RCC 7860 (cell line): ENCODE measurements around the gene TREM2.
"Not testable (repeated sequence)": the region's sequence is repeated elsewhere in the genome, so short reads cannot be mapped to it uniquely, and the experiment has no call there.

Experiments used
- DNase-seq: peaks from one replicate; pipeline ENCODE4 v3.0.0-alpha.2; 2015; ENCODE audit warnings: low spot score
- FAIRE-seq: peaks from 2 replicates; lab custom pipeline; 2012; peaks lifted over from hg19 to GRCh38; lab: Jason Lieb, UNC

TREM2 gene

DNA sequence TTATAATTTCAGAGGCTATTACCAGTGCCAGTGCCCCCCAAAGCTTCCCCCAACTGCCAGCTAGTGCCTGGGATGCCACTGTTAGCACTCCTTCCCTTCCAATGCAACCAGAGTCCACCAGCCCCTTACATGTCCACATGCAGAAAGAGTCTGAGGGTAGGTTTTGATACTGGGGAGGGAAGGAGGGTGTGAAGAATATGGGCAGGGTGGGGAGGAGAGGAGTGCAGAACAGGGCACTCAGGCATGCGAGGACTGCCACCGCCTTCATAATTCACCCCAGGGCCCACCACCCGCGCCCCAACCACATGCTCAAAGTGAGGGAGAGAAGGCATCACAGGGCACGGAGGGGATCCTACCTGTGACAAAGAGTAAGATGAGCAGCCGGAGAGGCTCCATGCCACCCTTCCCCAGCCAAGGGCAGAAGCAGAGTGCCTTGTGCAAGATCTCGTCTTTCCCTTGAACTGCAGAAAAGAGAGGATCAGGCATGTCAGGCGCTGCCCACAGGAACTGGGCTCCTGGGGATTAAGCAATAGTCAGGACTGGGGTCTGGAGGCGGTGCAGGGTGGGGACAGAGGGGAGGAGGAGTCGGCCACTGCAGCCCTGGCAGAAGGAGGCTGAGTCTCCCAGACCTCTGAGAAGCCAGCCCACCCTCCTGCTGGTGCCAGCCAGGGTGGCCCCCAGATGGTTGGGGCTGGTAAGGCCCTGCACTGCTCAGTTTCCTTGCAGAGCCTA lies at the start of gene TREM2:
Gene TREM2 (minus strand): TSS at position 430 of the 732 bp plus-strand sequence. CDS start 34 bp downstream, at position 396.
- no peak for FAIRE-seq

DNA sequence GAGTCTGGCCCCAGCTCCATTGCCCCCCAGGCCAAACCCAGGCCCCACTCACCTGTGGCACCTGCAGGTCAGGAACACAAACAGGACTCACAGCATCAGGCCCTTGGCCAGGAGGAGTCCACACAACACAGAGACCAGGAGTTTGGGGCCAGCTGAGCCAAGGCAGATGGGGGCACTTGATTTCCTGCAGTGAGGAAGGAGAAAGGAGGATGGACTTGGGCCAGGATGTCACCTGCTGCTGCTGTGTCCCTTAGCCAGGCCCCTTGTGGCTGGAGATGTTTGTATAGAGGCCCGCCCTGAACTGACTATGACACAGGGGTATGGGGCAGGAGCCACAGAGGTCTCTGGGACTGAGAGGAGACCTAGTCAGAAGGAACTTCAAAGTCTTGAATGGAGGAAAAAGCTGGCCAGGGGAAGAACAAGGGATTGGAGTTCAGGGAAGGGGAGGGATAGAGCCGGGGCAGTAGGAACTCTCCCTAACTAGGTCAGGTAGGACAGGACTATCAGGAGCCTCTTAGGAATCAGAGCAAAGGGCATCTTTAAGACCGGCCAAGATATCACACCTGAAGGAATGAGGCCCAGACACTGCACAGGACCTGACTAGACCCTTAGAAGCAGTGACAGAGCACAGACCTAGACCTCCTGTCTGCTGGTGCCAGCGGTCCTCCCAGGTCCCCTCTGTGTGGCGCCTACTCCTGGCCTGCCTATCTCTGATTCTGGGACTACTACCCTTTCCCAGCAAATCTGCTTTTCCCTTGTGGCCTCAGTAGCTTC lies 46.8 kb upstream of the TREM2 start:
- no peak for FAIRE-seq
- DNase-seq: no peak

More for the DNA sequence above, at the start of gene TREM2:
- DNase-seq: no peak

DNA sequence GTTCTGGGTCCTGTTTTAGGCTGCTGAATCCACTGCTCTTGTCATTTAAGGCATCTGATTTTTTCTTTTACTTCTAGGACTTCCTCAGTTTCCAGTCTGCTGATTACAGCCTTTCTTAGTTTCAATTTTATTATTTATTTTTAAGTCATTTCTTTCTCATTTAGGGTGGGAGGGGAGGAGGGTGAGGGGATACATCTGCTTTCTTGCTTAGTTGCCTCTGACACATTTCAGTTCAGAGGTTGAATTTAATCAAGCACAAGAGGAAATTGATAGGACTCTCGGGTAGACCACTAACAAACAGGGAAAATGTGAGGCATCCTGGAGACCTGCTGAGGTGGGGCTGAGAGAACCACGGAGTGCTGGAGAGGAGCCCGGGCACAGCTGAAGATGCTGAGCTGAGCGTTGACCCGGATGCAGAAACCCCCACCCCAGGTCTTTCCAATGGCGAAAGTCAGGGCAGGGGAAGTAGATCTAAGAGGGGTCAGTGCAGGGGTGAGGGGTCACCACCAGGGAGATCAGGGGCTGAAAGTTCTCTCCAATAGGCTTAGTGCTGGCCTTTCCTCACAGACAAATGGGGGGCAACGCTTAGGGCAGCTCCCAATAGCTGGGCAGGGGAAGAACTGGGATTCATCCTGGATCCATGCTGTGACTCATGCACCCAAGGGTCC lies 45.7 kb upstream of the TREM2 start:
- FAIRE-seq (no peak), DNase-seq (no peak)

DNA sequence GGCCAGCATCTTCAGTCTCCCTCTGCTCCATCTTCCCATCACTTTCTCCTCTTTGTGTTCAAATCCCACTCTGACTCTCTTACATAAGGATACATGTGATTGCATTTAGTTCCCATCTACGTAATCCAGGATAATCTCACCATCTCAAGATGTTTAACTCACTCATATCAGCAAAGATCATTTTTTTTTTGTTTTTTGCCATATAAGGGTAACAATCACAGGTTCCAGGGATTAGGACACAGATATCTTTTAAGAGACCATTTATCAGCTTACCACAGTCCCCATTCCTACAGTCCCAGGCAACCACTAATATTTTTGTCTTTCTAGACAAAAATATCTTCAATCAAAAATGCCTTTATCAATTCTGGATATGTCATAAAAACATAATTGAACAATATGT lies 41.2 kb upstream of the TREM2 start:
- FAIRE-seq (no peak), DNase-seq (no peak)

DNA sequence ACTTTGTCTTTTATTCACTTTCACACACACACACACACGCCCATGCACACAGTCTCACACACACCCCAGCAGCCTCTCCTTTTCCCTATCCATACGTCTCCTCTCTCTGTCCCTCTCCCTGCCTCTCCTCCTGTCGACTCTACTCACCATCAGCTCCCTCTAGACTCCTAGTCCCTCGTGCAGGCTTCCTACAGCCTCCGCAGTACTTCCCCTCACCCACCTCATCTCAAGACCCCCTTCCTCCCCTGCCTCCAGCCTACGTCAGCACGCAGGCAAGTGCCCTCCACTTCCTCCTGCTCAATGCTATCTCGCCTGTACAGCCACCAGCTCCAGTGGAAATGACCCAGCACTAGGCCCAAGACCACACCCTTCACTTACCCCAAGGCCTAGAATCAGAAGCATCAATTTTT lies 38.9 kb upstream of the TREM2 start:
- DNase-seq (no peak), FAIRE-seq (no peak)

DNA sequence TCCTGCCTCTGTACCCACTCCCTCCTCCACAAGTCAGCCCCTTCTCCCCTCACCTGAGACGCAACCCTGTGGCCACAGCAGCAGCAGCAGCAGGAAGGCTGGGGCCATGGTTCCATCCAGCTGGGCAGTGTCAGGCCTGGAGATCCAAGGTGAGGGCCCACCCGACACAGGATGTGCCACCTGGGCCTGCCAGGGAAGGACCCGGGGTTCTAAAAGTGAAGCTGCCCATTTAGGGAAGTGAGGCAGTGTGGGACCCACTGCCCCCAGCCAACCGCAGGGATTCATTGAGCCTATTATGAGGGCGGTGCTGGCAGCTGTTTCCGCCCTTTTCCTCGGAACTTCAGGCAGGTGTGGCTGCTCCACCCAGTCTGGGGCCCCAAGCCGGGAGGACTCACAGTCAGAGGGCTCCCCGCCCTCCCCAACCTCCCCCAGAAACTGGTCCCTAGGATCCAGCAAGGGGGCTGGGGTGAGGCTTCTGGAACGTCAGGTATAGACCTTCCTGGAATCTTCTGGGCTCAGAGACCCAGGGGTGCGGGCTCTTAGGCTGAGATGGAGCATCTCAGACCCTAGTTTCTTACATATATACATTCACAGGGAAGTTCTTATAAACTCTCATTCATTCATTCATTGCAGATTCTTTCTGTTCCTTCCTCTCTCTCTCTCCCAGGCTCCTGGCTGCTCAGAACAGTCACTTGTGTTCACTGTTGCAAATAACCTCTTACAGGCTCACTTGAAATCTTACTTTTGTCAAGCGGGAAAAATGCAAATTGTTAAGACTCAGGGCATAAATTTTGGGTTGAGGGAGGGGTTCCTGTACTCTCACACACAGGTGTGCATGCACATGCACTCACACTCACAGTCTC lies 38.2 kb upstream of the TREM2 start, which contains the start of gene TREML2:
Gene TREML2 (minus strand): TSS at position 249 of the 863 bp plus-strand sequence. CDS start 141 bp downstream, at position 108.
- DNase-seq: no peak
- FAIRE-seq: no peak

DNA sequence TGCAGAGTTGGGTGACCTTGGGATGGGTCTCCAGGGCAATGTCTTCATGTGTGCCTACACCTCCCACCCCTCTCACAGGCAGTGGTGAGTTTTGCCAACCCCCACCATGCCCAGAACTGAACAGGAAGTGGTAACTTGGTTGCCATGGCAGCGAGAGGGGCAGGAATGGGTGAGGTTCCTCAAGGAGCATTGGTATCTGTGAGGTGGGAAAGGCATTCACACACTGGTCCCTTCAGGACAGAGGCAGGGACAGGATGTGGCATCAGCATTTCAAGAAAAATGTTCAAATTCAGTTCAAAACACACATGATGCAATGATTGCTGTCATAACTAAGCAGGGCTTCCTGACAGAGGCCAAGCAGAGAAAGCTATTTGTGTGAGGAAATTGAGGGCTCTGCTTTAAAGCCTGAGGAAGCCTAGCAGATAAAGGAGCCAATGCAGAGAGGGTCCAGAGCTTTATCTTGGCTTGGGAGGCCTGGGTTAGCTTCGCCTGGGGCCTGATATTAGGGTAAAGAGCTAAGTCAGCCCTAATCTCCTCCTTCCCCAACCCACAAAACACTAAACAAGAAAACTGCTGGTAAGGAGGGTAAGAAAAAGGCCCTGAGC lies 37.5 kb upstream of the TREM2 start:
- FAIRE-seq (no peak), DNase-seq (no peak)

DNA sequence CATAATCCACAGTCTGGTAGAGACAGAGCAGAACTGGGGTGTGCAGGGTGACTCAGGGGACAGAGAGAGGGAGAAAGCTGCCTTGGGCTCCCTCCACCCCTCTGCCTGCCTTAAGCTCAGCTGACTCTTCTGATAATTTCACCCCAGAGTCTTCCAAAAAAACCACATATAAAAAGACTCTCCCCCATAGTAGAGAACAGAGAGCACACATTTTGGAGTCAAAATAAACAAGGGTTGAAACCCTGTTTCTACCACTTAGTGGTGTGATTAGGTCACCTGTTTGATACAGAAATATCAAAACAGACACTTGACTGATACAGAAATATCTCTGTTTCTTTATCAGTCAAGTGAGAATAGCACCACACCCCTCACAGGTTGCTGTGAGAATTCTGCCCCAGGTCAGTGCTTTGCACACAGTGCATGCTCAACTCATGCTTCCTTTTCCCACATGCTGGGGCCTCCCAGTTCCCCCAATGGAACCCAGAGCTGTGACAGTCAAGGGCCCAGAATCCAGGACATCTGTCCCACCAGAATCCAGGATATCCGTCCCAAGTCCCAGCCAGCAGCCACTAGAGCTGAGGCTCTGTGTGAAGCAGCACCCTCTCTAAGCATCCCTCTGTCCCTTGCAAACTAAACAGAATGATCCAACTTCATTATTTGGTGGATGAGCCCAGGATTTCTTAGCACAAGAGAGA lies 36.8 kb upstream of the TREM2 start:
- no peak for FAIRE-seq

DNA sequence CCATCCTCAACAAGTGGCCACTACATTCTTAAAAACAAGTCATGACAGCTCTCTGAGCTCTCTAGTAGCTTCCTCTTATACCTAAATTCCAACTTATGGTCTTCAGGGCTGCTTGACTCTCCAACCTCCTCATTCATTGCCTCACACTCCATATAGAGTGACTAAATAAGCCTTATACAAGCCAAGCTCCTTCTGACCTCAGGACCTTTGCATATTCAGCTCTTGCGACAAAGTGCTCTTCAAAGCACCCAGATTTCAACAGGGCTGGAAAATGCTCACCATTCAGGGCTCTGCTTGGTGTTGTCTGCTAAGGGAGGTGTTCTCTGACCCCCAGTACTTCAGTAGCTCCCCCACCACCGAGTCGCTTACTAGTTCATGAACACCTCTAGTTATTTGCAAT lies 34.3 kb upstream of the TREM2 start:
- FAIRE-seq (no peak), DNase-seq (no peak)

More for the DNA sequence above, 36.8 kb upstream of the TREM2 start:
- DNase-seq: no peak

DNA sequence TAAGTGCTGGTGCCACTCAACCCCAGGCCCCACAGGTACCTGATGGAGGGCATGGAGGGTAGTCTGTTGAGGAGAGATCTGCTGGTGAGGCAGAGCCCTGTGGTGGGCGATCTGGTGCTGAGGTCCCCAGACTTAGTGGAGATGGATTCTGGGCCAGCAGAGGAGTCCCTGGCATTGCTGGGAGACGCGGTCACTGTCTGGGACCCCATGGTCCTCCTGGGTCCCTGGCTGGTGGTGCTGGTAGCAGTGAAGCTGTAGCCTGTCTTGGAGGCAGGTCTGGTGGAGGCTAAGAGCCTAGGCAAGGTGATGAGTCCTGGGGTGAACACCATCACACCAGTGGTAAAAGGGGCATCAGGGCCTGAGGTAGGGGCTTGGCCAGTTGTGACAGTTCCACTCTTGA lies 31.5 kb upstream of the TREM2 start:
- FAIRE-seq (no peak), DNase-seq (no peak)

DNA sequence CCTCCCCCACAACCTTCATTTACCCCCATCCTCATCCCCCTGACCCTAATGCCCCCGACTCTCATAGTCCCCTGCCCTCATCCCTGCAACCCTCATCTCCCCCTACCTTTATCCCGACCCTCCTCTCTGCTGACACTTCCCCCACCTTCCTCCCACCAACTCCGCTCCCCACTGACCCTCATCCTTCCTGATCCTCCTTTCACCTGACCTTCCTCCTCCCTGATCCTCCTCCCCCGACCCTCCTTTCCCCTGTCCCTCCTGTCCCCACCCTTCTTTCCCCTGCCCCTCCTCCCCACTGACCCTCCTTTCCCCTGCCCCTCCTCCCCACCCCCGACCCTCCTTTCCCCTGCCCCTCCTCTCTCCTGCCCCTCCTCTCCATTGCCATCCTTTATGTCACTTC lies 31.0 kb upstream of the TREM2 start:
- DNase-seq: no peak
- FAIRE-seq: no peak

DNA sequence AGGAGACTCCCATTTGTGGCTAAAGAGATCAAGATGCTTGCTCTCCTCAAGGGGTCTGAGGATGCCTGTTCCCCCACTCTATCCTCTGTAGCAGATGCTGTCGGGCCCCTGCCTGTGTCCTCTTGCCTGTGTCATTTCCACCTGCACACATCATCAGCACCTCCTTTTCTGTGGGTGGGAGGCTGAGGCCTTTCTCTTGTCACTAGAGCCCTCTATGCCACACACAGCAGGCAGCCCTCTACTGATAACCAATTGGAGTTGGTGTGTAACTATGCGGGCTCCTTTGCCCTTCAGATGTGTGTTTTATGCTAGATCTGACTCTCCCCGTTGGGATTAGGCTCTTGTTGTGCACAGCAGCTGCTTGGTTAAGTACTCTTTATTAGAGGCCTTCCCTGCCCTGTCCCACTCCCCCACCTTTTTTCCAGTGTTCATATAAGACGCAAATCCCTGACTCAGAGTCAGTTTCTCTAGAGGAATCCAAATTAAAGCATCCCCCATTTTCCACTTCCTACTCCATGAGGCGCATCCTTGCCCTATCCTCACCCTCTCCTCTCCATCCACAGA lies 30.3 kb upstream of the TREM2 start:
- DNase-seq (no peak), FAIRE-seq (no peak)

DNA sequence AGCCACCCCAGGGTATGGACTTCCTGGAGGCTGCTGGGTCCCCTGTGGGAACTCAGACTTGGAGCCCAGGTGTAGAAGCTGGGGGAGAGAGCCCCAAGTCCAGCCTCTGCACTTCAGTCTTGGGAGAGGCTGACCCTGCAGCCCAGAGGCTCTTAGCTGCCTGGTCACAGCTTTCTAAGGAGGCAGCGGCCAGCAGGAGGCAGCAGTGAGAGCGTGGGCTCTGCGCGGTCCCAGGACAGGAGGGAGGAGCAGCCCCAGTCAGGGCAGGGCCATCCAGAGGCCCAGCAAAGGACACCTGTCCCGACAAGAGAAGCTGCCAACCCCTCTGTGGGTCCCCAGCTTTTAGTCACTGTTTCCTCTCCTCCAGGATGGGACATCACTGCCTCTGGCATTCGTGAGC lies 28.7 kb upstream of the TREM2 start:
- DNase-seq (no peak), FAIRE-seq (no peak)

DNA sequence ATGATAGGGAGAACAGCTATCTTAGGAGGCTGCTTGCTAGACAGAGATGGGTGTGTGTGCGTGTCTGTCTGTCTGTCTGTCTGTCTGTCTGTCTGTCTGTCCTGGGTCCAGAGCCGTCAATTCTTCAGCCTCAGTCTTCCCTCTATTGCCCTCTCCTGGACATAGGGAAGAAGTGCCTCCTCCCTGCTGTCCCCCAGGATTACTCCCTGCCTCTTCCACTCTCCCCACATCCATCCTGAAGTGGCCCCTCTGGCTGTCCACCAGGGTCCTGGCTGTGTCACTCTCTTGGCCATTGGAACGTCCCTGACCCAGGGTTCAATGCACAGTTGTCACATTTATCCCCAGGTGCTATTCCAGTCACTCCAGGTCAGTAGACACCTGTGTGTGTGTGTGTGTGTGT lies 27.9 kb upstream of the TREM2 start:
- DNase-seq (no peak), FAIRE-seq (no peak)

DNA sequence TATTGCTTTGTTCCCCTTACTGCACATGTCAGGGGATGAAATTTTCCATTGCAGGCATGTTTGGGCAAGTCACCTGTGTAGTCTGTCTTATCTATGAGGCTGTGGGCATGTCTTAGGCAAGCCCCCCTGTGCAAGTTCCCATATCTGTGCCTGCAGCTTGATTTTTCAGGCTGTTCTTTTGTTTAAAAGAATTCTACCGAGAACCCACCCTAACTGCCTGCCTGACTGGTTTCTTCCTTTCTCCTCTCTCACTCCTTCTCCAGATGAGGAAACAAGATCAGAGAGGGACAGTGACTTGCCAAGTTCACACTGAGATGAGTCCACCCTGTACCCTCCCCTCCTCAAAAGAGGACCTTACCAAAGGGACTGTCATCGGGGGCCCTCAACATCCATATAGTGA lies 27.1 kb upstream of the TREM2 start:
- no peak for FAIRE-seq
- no peak for DNase-seq

DNA sequence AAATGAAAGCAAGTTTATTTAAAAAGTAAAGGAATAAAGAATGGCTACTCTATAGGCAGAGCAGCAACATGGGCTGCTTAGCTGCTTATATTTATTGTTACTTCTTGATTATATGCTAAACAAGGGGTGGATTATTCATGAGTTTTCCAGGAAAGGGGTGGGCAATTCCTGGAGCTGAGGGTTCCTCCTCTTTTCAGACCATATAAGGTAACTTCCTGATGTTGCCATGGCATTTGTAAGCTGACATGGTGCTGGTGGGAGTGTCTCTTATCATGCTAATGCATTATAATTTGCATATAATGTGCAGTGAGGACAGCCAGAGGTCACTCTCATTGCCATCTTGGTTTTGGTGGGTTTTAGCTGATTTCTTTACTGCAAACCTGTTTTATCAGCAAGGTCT lies 26.1 kb upstream of the TREM2 start:
- not testable (repeated sequence) for DNase-seq, FAIRE-seq

DNA sequence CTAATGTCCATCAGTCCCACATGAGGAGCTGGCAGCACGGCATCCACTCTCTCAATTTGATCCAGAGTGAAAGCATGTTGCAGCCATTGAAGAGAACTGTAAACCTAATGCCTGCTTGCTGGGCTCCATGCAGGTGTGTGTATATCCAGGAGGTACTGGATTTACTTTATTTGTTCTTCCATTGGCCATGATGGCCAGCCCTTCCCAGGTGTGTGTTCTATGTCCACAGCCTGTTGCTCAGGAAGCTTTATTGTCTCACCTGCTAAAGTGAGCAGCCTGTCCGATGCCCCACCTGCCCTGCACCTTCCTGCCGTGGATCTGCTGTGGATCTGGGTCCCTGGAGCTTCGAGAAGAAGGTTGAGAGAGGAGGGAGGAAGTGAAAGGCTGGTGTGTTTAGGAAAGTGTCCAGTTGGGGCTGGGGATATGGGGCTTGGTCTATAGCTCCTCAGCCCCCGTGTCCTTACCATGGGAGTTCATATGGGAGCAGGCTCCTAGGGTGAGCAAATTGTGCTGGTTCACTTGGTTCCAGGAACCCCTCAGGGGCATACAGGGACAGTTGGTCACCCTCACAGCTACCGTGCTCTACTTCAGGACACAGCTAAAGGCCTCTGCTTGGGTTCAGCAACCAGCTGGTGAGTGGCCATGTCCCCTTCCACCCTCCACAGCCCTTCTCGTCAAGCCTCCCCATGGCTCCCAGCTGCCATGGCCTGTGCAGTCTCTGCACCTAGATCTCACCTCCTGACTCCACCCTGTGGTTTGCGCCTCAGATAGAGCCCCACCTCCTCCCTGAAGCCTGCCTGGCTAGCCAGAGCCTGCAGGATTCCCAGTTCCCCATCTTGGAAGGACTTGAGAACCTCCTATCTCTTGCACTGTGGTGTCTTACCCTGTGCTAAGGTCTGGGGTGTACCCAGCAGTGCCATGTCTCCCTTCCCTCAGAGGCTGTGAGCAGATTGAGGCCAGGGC lies 25.3 kb upstream of the TREM2 start:
- no peak for FAIRE-seq
- no peak for DNase-seq

DNA sequence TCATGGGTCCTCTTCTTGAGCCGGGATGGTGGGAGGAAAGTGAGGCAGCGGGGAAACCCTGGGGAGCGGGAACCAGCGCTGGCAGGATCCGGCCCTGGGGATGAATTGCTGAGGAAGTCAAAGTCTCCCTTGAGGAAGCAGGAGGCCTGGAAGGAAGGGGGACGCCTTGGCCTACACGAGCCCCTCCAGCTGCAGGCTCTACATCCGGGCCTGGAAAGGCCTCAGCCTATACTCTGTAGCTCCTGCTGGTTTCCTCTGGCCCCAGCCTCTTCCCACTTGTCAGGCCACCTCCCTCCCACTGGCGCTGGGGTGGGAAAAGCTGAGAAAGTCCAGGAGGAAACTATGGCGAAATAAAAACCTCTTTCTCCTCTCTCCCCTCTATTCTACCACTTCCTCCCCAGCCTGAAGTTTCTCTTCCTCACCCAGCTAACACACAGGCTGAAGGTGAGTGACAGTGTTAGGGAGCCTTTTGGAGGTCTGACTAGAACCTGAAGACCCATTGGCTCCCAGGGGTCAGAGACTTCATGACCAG lies 23.2 kb upstream of the TREM2 start:
- DNase-seq (no peak), FAIRE-seq (no peak)
